A549 (cell line): ENCODE measurements around the gene CDHR1. TPM values are rescaled to one million over a fixed set of nuclear protein-coding genes. Genes with fewer than 3 reads are reported as not detected.

Experiments used
- ATAC-seq, 2 experiments: fragments of 200-7000 bp in 1 of 2; fragments of >200 bp in 1 of 2; cut with Nextera tagmentation in 1 of 2; cut with Tn5 transposase in 1 of 2; 3 replicates each; pipeline versions ENCODE4 v1.8.0 to v1.9.1; 2018 to 2020; ENCODE audit warnings: mild to moderate bottlenecking in 1 of 2, moderate library complexity in 1 of 2
- CTCF ChIA-PET: fragments of 300-600 bp; sonication (Branson Sonifier 250); formaldehyde crosslinking; extraction: SDS; loops from one replicate; lab custom pipeline; 2021; ENCODE audit warnings: antibody characterized with exemption, inconsistent platforms; lab: Yijun Ruan, JAX
- POLR2A ChIA-PET: fragments of 350-600 bp; formaldehyde crosslinking; extraction: SDS; loops from one replicate; lab custom pipeline; 2021; ENCODE audit warnings: antibody characterized with exemption, inconsistent platforms; lab: Yijun Ruan, JAX
- DNase-seq, 2 experiments: peaks; one replicate each; pipeline versions ENCODE4 v3.0.0 to v3.0.0-alpha.2; 2011 to 2016; ENCODE audit warnings: low read depth in 1 of 2, low spot score in 1 of 2
- FAIRE-seq: peaks from 2 replicates; lab custom pipeline; 2011; peaks lifted over from hg19 to GRCh38; lab: Jason Lieb, UNC
- H3K27ac ChIP-seq, 2 experiments: fragments of >200 bp; sonication (Bioruptor Twin); formaldehyde crosslinking; 3 replicates each; pipeline ENCODE4 v1.5.1; 2016 to 2017
- H3K4me1 ChIP-seq: fragments of >200 bp; sonication (Bioruptor Twin); formaldehyde crosslinking; 3 replicates; pipeline ENCODE4 v1.6.1; 2016
- H3K4me2 ChIP-seq: fragments of >200 bp; sonication (Bioruptor Twin); formaldehyde crosslinking; 3 replicates; pipeline ENCODE4 v1.6.1; 2016
- H3K4me3 ChIP-seq: fragments of >200 bp; sonication (Bioruptor Twin); formaldehyde crosslinking; 3 replicates; pipeline ENCODE4 v1.5.1; 2016
- H3K9me3 ChIP-seq: fragments of >200 bp; sonication (Bioruptor Twin); formaldehyde crosslinking; 3 replicates; pipeline ENCODE4 v1.6.1; 2016
- BHLHE40 ChIP-seq: IDR thresholded peaks from 2 replicates; pipeline ENCODE4 v1.6.1; 2012; ENCODE audit warnings: low read depth, low read length, inconsistent platforms
- CHD2 ChIP-seq: fragments of 150-350 bp; IDR thresholded peaks from 2 replicates; pipeline ENCODE4 v1.6.1; 2014; ENCODE audit warnings: low read length; ENCODE audit not compliant: partially characterized antibody
- E2F6 ChIP-seq: IDR thresholded peaks from 2 replicates; pipeline ENCODE4 v1.6.1; 2012; ENCODE audit warnings: low read depth, borderline replicate concordance
- EHF ChIP-seq: fragments of 250-450 bp; sonication (Bioruptor Pico); IDR thresholded peaks from 2 replicates; pipeline ENCODE4 v1.5.0; 2020; ENCODE audit warnings: mild to moderate bottlenecking
- FOSB ChIP-seq: fragments of 250-450 bp; sonication (Bioruptor Pico); IDR thresholded peaks from 2 replicates; pipeline ENCODE4 v1.5.0; 2020; ENCODE audit warnings: mild to moderate bottlenecking, moderate library complexity
- FOXS1 ChIP-seq: fragments of 250-450 bp; sonication (Bioruptor Pico); IDR thresholded peaks from 2 replicates; pipeline ENCODE4 v1.5.0; 2020; ENCODE audit warnings: mild to moderate bottlenecking, moderate library complexity
- HMGXB4 ChIP-seq: fragments of 250-450 bp; sonication (Bioruptor Pico); IDR thresholded peaks from 2 replicates; pipeline ENCODE4 v1.5.0; 2021; ENCODE audit warnings: mild to moderate bottlenecking, moderate library complexity, borderline replicate concordance
- HOXA7 ChIP-seq: fragments of 250-450 bp; sonication (Bioruptor Pico); IDR thresholded peaks from 2 replicates; pipeline ENCODE4 v1.5.0; 2020; ENCODE audit warnings: mild to moderate bottlenecking, moderate library complexity
- HOXB13 ChIP-seq: fragments of 250-450 bp; sonication (Bioruptor Pico); IDR thresholded peaks from 2 replicates; pipeline ENCODE4 v1.5.0; 2020; ENCODE audit warnings: low read depth, mild to moderate bottlenecking, moderate library complexity
- HOXB5 ChIP-seq: fragments of 250-450 bp; sonication (Bioruptor Pico); IDR thresholded peaks from 2 replicates; pipeline ENCODE4 v1.5.0; 2020; ENCODE audit warnings: mild to moderate bottlenecking, moderate library complexity
- KDM1A ChIP-seq: fragments of 200-600 bp; sonication (generic); IDR thresholded peaks from 2 replicates; pipeline ENCODE4 v1.6.1; 2016; ENCODE audit warnings: low read depth, mild to moderate bottlenecking
- KDM5A ChIP-seq: fragments of 200-600 bp; sonication (generic); IDR thresholded peaks from 2 replicates; pipeline ENCODE4 v1.6.1; 2016; ENCODE audit warnings: antibody characterized with exemption, mild to moderate bottlenecking
- MAZ ChIP-seq: fragments of 150-350 bp; IDR thresholded peaks from 2 replicates; pipeline ENCODE4 v1.6.1; 2014; ENCODE audit warnings: antibody characterized with exemption, low read depth, low read length, borderline replicate concordance
- NR3C1 ChIP-seq: fragments of >200 bp; sonication (Bioruptor Twin); formaldehyde crosslinking; IDR thresholded peaks from 3 replicates; pipeline ENCODE4 v1.6.1; 2017
- PBX3 ChIP-seq: IDR thresholded peaks from 2 replicates; pipeline ENCODE4 v1.6.1; 2012
- RAD21 ChIP-seq, 2 experiments: fragments of >200 bp in 1 of 2; sonication (Bioruptor Twin) in 1 of 2; formaldehyde crosslinking in 1 of 2; IDR thresholded peaks in 1 of 2; conservative IDR thresholded peaks in 1 of 2; 2 replicates in 1 of 2; 3 replicates in 1 of 2; pipeline ENCODE4 v1.6.1; 2012 to 2018; ENCODE audit warnings: inconsistent platforms in 1 of 2
- REST ChIP-seq: fragments of 200-600 bp; sonication (generic); IDR thresholded peaks from 2 replicates; pipeline ENCODE4 v1.6.1; 2016; ENCODE audit warnings: antibody characterized with exemption, mild to moderate bottlenecking, moderate library complexity
- TP53 ChIP-seq: fragments of 250-450 bp; sonication (Bioruptor Pico); IDR thresholded peaks from 2 replicates; pipeline ENCODE4 v1.5.0; 2021; ENCODE audit warnings: mild to moderate bottlenecking, moderate library complexity
- ZC3H11A ChIP-seq: fragments of 450-650 bp; IDR thresholded peaks from 2 replicates; pipeline ENCODE4 v1.6.1; 2014; ENCODE audit warnings: antibody characterized with exemption, mild to moderate bottlenecking
- WGBS: methylation state at CpG from one replicate; pipeline ENCODE4 v1.1.6; 2017; ENCODE audit errors: missing lambda C conversion rate; 5-methylcytosine and 5-hydroxymethylcytosine counted together
- polyA plus RNA-seq, 4 experiments: library from polyadenylated mRNA; depleted of rRNA in 3 of 4; stranded (reverse); fragments of >200 nt; fragmentation: RNase III in 1 of 4; extraction: RNeasy Plus Mini Kit Qiagen cat#74134 plus additional on column Dnase treatment in 1 of 4; gene quantifications; 2 replicates in 3 of 4; 3 replicates in 1 of 4; pipeline ENCODE4 v1.2.3, GENCODE V29; 2011 to 2017

CDHR1 gene
- polyA plus RNA-seq, 2 of the 4 experiments (the other 2 are of a cell fraction): 0.04 to 0.09 TPM

GRCh38 chr10:84155521-84155920 lies 38.8 kb upstream of the CDHR1 start:
- 92% methylated on average over 4 of the region's 4 CpGs for WGBS
- CTCF ChIA-PET: interaction anchor here (0.6 kb wide), 1 partner anchor 46 kb away, joined by 3 read pairs; no protein-coding TSS in a partner anchor

More at GRCh38 chr10:84155521-84155920, 38.8 kb upstream of the CDHR1 start:
- ATAC-seq (no peak), FAIRE-seq (no peak), DNase-seq (no peak)
- no peak overlapping the region for H3K27ac ChIP-seq
- no peak overlapping the region for H3K4me2 ChIP-seq
- H3K9me3 ChIP-seq: no peaks in the 10 kb centered on the region
- POLR2A ChIA-PET: interaction anchor here (1.6 kb wide), 1 partner anchor 15 kb away, joined by 3 read pairs; no protein-coding TSS in a partner anchor
- H3K4me3 ChIP-seq: no peak overlapping the region
- H3K4me1 ChIP-seq: no peaks in the 10 kb centered on the region
- TF ChIP-seq FOSB (CRISPR knock-in tag): no peak
- no peak for TF ChIP-seq KDM5A
- no peak for TF ChIP-seq ZC3H11A
- TF ChIP-seq MAZ: no peak
- TF ChIP-seq HOXA7: no peak
- TF ChIP-seq BHLHE40: no peak
- TF ChIP-seq EHF (CRISPR knock-in tag): no peak
- no peak for TF ChIP-seq KDM1A
- no peak for TF ChIP-seq NR3C1
- no peak for TF ChIP-seq TP53 (CRISPR knock-in tag)
- TF ChIP-seq FOXS1 (CRISPR knock-in tag): no peak
- no peak for TF ChIP-seq HMGXB4
- TF ChIP-seq RAD21 (conservative IDR thresholded peaks at IDR 0.05 in 1 of 2, IDR thresholded peaks at IDR 0.05 in 1 of 2): no peak
- no peak for TF ChIP-seq REST
- TF ChIP-seq HOXB13 (CRISPR knock-in tag): no peak
- TF ChIP-seq CHD2: no peak
- no peak for TF ChIP-seq E2F6
- no peak for TF ChIP-seq HOXB5 (CRISPR knock-in tag)
- TF ChIP-seq PBX3: no peak
